Stomach (tissue), 9 donors: Measurements from ENCODE around the gene AK1. TPM values are rescaled to one million over a fixed set of nuclear protein-coding genes. Genes with fewer than 3 reads are reported as not detected.

Experiments used
- DNase-seq, 2 donors: peaks; one replicate each; pipeline versions ENCODE4 v3.0.0 to v3.0.0-alpha.2; 2013 to 2019
- H3K27ac ChIP-seq, 5 donors: fragments of 200-600 bp in 4 of 5; sonication (generic) in 4 of 5; one replicate each; pipeline ENCODE4 v1.5.1; 2013 to 2019; ENCODE audit warnings: mild to moderate bottlenecking in 1 of 5, moderate library complexity in 1 of 5
- H3K27me3 ChIP-seq, 3 donors: fragments of 200-600 bp; sonication (generic); one replicate each; pipeline ENCODE4 v1.5.1; 2017 to 2019; ENCODE audit warnings: mixed run types in 1 of 3
- H3K36me3 ChIP-seq, 4 donors: fragments of 200-600 bp; sonication (generic); 1 replicate in 3 of 4; 2 replicates in 1 of 4; pipeline ENCODE4 v1.5.1; 2016 to 2019
- H3K4me1 ChIP-seq, 4 donors: fragments of 200-600 bp; sonication (generic); one replicate each; pipeline ENCODE4 v1.5.1; 2016 to 2019
- H3K4me3 ChIP-seq, 4 donors: fragments of 200-600 bp; sonication (generic) in 3 of 4; one replicate each; pipeline ENCODE4 v1.5.1; 2016 to 2019; ENCODE audit warnings: mild to moderate bottlenecking in 1 of 4
- H3K9me3 ChIP-seq, 4 donors: fragments of 200-600 bp; sonication (generic); one replicate each; pipeline ENCODE4 v1.5.1; 2016 to 2019
- CTCF ChIP-seq, 7 experiments: fragments of 450-650 bp in 4 of 7; fragments of 200-600 bp in 3 of 7; sonication (generic) in 3 of 7; IDR thresholded peaks; one replicate each; pipeline ENCODE4 v1.5.1; 2016 to 2019; ENCODE audit warnings: antibody characterized with exemption in 7 of 7, control low read depth in 2 of 7, mild to moderate bottlenecking in 1 of 7
- EP300 ChIP-seq: sonication (generic); formaldehyde crosslinking; IDR thresholded peaks from one replicate; pipeline ENCODE4 v1.6.1; 2017; ENCODE audit warnings: antibody characterized with exemption
- POLR2A ChIP-seq, 4 donors: fragments of 450-650 bp; IDR thresholded peaks; one replicate each; pipeline ENCODE4 v1.6.1; 2016; ENCODE audit warnings: antibody characterized with exemption in 4 of 4, control low read depth in 2 of 4, mild to moderate bottlenecking in 1 of 4, moderate library complexity in 1 of 4
- POLR2AphosphoS5 ChIP-seq, 3 donors: sonication (generic); formaldehyde crosslinking; IDR thresholded peaks; one replicate each; pipeline ENCODE4 v1.6.1; 2016; ENCODE audit warnings: antibody characterized with exemption in 3 of 3
- WGBS, 5 donors: extraction: QIAGEN DNeasy Blood & Tissue Kit in 3 of 5; methylation state at CpG; one replicate each; pipeline versions ENCODE4 v1.1.5 to v1.1.7; 2013 to 2018; 5-methylcytosine and 5-hydroxymethylcytosine counted together
- intact Hi-C: fragments of 100-400 bp; cut with DNase I; formaldehyde crosslinking; loops from one replicate; pipeline ENCODE4 v1.15.1; 2023; ENCODE audit warnings: low total_unique reads
- polyA plus RNA-seq, 3 donors: library from polyadenylated mRNA; stranded (reverse); fragments of 200-250 nt; gene quantifications; one replicate each; pipeline ENCODE4 v1.2.3, GENCODE V29; 2013
- total RNA-seq, 5 donors: library from RNA; depleted of rRNA; stranded (reverse); fragments of >200 nt; gene quantifications; one replicate each; pipeline versions ENCODE4 v1.1.0 to v1.2.3, GENCODE V29; 2014 to 2016
- donor health status: healthy with polysubstance abuse.
- donor health status: Bipolar disorder and iron deficiency.
- donor health status: healthy.

The AK1 gene
- total and polyA plus RNA-seq, 8 donors, result 7.2 to 92.1 (median 64.4) TPM; not detected in 1

DNA sequence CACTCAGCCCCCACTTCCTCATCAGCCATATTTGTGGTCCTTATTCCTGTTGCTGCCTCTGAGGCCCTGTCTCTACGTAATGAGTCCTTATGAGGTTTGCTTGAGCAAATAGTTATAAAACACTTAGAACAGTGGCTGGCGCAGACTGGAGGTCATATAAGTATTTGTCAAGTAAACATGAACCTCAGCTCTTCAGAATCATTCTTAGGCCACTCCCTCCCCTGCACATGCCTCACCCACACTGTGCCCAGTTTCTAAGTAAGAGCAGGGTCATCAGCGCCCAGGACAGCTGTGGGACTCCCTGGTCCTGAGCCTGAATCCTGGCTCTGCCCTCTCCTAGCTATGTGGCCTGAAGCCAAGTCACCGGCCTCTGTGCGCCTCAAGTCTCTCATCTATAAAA lies 35.4 kb upstream of the AK1 start:
- peak; percentile 67 to 87 for DNase-seq
- peaks cover 35 to 59% (median 51%) of the 10 kb centered on the region in 4 donors for H3K4me1 ChIP-seq
- peak overlapping the region in 3 of 5 donors; percentile 35 to 58 (median 40) for H3K27ac ChIP-seq
- no peaks in the 10 kb centered on the region for H3K27me3 ChIP-seq
- H3K9me3 ChIP-seq, result no peaks in the 10 kb centered on the region
- TF ChIP-seq POLR2AphosphoS5 (IDR thresholded peaks at IDR 0.05) (peak in 1 of 3 donors; percentile 43), EP300 (no peak)
- H3K36me3 ChIP-seq, result peaks cover 17 to 63% (median 58%) of the 10 kb centered on the region in 4 donors
- intact Hi-C loops, result no loop called here
- 35 to 57% (median 46%) methylated on average over 4 to 5 of the region's 5 CpGs for WGBS, 5 donors
- H3K4me3 ChIP-seq, result no peak overlapping the region

DNA sequence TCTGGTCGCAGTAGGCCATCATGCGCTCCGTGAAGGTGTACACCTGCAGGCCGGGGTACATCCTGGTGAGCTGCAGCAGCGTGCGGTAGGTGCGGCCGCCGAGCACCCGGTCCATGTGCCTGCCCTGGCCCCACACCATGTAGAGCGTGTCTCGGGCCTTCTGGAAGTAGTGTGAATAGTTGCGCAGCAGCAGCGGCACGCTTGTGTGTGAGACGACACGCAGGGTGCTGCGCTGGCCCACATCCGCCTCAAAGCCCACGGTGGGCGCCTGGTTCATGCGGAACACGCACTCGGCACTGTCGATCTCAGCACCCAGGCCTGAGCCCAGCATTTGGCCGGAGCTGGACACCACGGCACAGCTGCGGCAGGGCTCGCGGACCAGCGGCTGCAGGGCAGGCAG lies 34.8 kb upstream of the AK1 start:
- Histone ChIP-seq H3K4me3 (no peak overlapping the region), H3K27ac (peak overlapping the region in 3 of 5 donors; percentile 35 to 58 (median 40)), H3K9me3 (no peaks in the 10 kb centered on the region), H3K36me3 (peaks cover 18 to 64% (median 62%) of the 10 kb centered on the region in 4 donors), H3K4me1 (peaks cover 29 to 54% (median 46%) of the 10 kb centered on the region in 4 donors), H3K27me3 (no peaks in the 10 kb centered on the region)
- no peak for DNase-seq
- intact Hi-C loops, result no loop called here
- TF ChIP-seq POLR2AphosphoS5 (IDR thresholded peaks at IDR 0.05) (no peak), POLR2A (IDR thresholded peaks at IDR 0.05) (no peak)
- whole genome bisulfite sequencing, 5 donors, result 92 to 97% (median 96%) methylated on average over 16 to 31 of the region's 31 CpGs

DNA sequence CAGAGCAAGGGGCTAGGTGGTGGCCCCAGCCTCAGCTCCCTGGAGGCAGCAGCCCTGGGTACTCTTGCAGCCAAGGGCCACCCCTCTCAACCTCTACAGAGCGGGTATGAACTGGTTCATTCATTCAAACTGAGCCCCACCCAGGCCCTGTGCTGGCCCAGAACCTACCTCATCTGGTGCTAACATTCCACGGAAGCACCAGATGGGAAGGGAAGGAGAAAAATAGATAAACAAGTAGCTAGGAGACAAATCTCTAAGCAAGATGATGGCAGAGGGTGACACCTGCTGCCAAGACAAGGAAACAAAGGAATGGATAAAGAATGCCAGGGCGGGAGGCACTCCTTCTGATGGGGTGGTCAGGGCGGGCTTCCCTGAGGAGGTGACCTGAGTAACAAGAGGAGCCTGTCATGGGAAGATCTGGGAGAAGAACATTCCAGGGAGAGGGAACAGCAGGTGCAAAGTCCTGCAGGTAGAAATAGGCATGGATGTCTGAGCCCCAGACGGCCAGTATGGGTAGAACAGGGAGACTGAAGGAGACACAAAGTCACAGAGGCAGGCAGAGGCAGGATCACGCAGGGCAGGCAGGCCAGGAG lies 33.2 kb upstream of the AK1 start:
- intact Hi-C loops, result no loop called here

DNA sequence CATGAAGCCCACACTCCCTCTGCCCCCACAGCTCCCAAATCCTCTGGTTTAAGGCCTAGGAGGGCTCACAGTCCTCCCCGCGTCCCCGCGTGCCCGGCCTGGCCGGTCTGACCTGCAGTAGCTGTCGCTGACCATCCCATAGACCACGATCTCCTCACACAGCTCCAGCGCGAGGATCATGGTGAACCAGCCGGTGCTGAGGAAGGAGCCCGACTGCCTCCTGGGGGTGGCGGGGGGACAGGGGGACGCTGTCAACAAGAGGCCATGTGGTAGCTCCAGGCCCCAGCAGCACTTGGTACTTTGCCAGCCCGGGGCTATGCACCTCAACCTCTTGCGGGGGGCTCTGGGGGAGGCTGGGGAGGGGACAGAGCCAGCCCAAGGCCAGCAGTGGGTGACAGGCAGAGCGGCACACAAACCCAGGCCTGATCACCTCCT lies 32.4 kb upstream of the AK1 start:
- Histone ChIP-seq H3K9me3 (no peaks in the 10 kb centered on the region), H3K36me3 (peaks cover 18 to 64% (median 62%) of the 10 kb centered on the region in 4 donors), H3K4me3 (no peak overlapping the region), H3K27ac (no peak overlapping the region), H3K4me1 (peaks cover 24 to 57% (median 47%) of the 10 kb centered on the region in 4 donors), H3K27me3 (no peaks in the 10 kb centered on the region)
- no peak for TF ChIP-seq POLR2AphosphoS5 (IDR thresholded peaks at IDR 0.05)
- TF ChIP-seq POLR2A (IDR thresholded peaks at IDR 0.05), result no peak
- TF ChIP-seq CTCF (IDR thresholded peaks at IDR 0.05), result no peak
- TF ChIP-seq EP300, result no peak
- WGBS, 5 donors, result 90 to 92% (median 90%) methylated on average over 12 to 17 of the region's 17 CpGs
- DNase-seq, result no peak
- intact Hi-C loops, result no loop called here

More for the DNA sequence above, 33.2 kb upstream of the AK1 start:
- Histone ChIP-seq H3K4me1 (peaks cover 26 to 57% (median 47%) of the 10 kb centered on the region in 4 donors), H3K4me3 (no peak overlapping the region), H3K27ac (peak overlapping the region in 1 of 5 donors; percentile 58), H3K9me3 (no peaks in the 10 kb centered on the region), H3K27me3 (no peaks in the 10 kb centered on the region), H3K36me3 (peaks cover 18 to 64% (median 62%) of the 10 kb centered on the region in 4 donors)
- 62 to 73% (median 68%) methylated on average over 6 of the region's 6 CpGs for WGBS, 5 donors
- peak in 1 of 2 donors; percentile 52 for DNase-seq
- TF ChIP-seq POLR2AphosphoS5 (IDR thresholded peaks at IDR 0.05), result no peak
- no peak for TF ChIP-seq CTCF (IDR thresholded peaks at IDR 0.05)
- no peak for TF ChIP-seq POLR2A (IDR thresholded peaks at IDR 0.05)
- TF ChIP-seq EP300, result no peak

DNA sequence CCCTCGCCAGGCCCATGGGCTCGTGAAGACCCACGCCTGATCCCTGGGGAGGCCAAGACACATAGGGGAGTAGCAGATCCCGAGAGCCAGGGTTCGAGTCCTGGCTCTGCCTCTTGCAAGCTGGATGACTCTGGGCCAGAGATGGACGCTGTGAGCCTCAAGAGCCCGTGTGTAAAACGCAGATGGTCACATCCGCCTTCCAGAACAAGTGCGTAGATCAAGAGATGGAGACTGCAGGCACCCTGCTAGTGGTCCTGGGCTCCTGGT lies 31.1 kb upstream of the AK1 start:
- Histone ChIP-seq H3K4me1 (peaks cover 32 to 64% (median 54%) of the 10 kb centered on the region in 4 donors), H3K27me3 (no peaks in the 10 kb centered on the region), H3K4me3 (no peak overlapping the region), H3K36me3 (peaks cover 18 to 59% (median 57%) of the 10 kb centered on the region in 4 donors), H3K9me3 (no peaks in the 10 kb centered on the region), H3K27ac (no peak overlapping the region)
- TF ChIP-seq CTCF (IDR thresholded peaks at IDR 0.05), result no peak
- no peak for TF ChIP-seq POLR2A (IDR thresholded peaks at IDR 0.05)
- no peak for TF ChIP-seq EP300
- no peak for TF ChIP-seq POLR2AphosphoS5 (IDR thresholded peaks at IDR 0.05)
- no peak for DNase-seq
- intact Hi-C loops, result no loop called here
- WGBS, 5 donors, result 86 to 98% (median 94%) methylated on average over 5 to 10 of the region's 10 CpGs
